Middle frontal gyrus (tissue), 1 donor: ENCODE measurements around the gene SUPT16H.

Source experiments
- DNase-seq: peaks from one replicate; pipeline ENCODE4 v3.0.0-alpha.2; 2015; ENCODE audit warnings: low spot score; ENCODE audit errors: extremely low spot score

Gene SUPT16H

DNA sequence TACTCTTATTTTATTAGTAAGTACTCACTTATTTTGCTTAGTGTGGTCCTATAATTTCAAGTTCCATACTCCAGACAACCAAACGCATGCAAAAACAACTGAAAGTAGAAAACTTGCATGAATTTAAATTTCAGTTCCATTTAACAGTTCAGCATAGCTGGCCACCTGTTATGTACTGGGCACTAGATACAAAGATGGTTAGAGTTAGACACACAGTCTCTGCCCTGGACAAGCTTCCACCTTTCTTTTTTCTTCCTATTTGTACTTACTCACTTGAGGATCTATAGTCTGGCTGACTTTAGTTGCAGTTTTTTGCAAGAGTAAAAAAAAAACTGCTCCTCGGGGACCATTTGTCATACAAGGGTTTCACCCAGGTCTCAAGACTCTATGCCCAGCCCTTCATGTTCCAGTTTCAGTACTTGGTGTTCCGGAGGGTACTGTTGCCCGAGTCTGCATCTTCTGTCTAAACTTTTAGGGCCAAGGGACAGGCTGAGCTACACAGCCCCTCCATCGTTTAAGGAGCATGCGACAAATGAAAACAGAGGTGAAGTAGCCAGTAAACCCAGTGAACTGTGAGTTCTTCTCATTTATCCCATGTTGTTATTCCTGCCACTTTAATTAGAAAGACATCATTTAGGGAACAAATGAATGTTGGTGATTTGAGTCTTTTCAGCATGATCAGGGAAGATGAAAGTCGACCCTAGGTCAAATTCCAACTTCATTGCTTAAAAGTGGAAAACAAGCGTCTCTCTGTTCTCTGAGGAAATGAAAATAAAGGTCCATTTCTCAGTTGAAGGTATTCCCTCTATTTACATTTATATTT, 81.6 kb downstream of the SUPT16H start:
- DNase-seq = no peak
